Lower leg skin (tissue), 4 donors: ENCODE results near the gene SULT1E1. TPM values are rescaled to one million over a fixed set of nuclear protein-coding genes. Genes with fewer than 3 reads are reported as not detected.

Experiments
- DNase-seq, 2 donors: peaks; one replicate each; pipeline ENCODE4 v3.0.0-alpha.2; 2019; ENCODE audit warnings: low spot score in 2 of 2
- H3K4me3 ChIP-seq: fragments of 200-600 bp; sonication (generic); 2 replicates; pipeline ENCODE4 v1.5.1; 2017; ENCODE audit warnings: mild to moderate bottlenecking, low read depth; ENCODE audit not compliant: poor library complexity, severe bottlenecking
- POLR2A ChIP-seq, 2 donors: fragments of 450-650 bp; IDR thresholded peaks; one replicate each; pipeline ENCODE4 v1.6.1; 2016 to 2017; ENCODE audit warnings: antibody characterized with exemption in 2 of 2, mild to moderate bottlenecking in 1 of 2, moderate library complexity in 1 of 2
- WGBS, 2 donors: methylation state at CpG; one replicate each; pipeline ENCODE4 v1.1.5; 2018; 5-methylcytosine and 5-hydroxymethylcytosine counted together
- intact Hi-C: fragments of 100-400 bp; cut with DNase I; formaldehyde crosslinking; loops from one replicate; pipeline ENCODE4 v1.15.0; 2023; ENCODE audit warnings: low total_unique reads
- total RNA-seq, 4 donors: library from RNA; depleted of rRNA; stranded (reverse); fragments of >200 nt; gene quantifications; one replicate each; pipeline ENCODE4 v1.1.0, GENCODE V29; 2016
- TF ChIP-seq, protein P1 (sequence below), 3 donors: fragments of 450-650 bp; IDR thresholded peaks; one replicate each; pipeline ENCODE4 v1.5.1; 2016; ENCODE audit warnings: antibody characterized with exemption in 3 of 3, mild to moderate bottlenecking in 3 of 3, moderate library complexity in 2 of 3

The SULT1E1 gene
- total RNA-seq, 4 donors from 2014 or later = 15.7 to 45.2 (median 34.3) TPM

DNA sequence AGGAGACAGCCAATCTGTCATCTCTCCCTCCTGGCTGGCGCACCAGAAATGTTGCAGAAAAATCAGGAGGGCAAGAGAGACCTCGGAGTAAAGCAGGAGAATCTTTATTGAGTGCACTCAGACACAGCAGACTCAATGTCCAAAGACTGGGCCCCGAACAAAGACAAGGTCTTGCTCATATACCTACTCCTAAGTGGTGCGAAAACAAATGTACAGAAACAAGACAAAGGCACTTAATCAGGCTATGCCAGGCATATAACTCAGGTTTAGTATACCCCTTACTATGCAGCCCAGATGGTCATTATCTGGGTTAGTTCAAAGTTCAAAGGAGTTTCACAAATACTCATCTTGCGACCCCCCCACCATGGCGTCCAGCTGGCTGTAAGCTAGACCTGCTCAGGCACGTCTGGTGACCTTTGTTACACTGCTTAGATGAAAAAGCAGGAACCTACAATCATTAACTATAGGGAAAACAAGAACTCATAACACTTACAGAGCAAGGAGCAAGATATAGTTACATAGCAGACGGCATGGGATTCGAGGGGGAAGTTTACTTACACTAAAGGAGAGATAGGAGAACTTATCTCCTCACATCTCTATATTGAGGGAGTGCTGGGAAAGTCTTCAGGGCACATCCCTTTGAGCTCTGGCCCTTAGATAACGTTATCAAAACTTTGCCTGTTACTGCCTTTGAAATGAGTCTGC is 27.5 kb downstream of the SULT1E1 start:
- 71 to 72% methylated on average over 10 of the region's 10 CpGs for WGBS, 2 donors
- H3K4me3 ChIP-seq = no peak overlapping the region
- intact Hi-C loops = no loop called here
- no peak for DNase-seq
- no peak for TF ChIP-seq POLR2A (IDR thresholded peaks at IDR 0.05)
- TF ChIP-seq, protein P1, sequence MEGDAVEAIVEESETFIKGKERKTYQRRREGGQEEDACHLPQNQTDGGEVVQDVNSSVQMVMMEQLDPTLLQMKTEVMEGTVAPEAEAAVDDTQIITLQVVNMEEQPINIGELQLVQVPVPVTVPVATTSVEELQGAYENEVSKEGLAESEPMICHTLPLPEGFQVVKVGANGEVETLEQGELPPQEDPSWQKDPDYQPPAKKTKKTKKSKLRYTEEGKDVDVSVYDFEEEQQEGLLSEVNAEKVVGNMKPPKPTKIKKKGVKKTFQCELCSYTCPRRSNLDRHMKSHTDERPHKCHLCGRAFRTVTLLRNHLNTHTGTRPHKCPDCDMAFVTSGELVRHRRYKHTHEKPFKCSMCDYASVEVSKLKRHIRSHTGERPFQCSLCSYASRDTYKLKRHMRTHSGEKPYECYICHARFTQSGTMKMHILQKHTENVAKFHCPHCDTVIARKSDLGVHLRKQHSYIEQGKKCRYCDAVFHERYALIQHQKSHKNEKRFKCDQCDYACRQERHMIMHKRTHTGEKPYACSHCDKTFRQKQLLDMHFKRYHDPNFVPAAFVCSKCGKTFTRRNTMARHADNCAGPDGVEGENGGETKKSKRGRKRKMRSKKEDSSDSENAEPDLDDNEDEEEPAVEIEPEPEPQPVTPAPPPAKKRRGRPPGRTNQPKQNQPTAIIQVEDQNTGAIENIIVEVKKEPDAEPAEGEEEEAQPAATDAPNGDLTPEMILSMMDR (IDR thresholded peaks at IDR 0.05) = peak in 1 of 3 donors; percentile 51

DNA sequence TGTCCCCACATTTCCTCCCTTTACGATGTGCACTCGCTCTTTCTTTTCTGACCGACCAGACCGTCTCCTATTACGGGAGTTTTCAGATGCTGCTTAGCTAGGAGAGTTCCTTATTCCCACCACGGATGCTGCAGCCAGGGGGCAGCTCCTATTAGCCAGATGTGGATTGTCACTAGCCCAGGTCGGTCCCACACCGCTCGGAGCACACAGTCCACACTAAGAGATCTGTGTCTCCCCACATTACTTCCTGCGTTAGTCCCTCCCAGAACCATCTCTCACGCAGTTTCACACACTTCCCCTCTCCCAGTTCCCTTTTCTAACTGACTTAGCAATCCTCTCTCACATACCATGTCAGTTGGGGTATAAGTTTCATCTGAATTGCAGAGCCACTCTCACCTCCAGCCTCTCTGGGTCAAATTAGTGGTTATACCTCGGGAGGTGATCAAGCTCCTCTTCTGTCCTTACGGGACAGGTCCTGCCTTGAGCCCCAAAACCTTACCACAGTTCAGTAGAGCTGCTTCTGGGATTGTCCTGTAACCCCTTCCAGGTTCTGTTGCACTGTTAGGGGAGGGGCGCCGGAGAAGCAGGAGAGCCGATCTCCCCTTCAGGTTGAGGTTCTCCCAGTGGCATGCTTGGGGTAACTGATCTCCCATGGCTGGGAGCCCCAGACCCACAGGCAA is 28.2 kb downstream of the SULT1E1 start:
- intact Hi-C loops = no loop called here
- no peak overlapping the region for H3K4me3 ChIP-seq
- no peak for DNase-seq
- WGBS, 2 donors = 78 to 87% methylated on average over 16 of the region's 16 CpGs
- TF ChIP-seq, protein P1 (IDR thresholded peaks at IDR 0.05) = no peak
- no peak for TF ChIP-seq POLR2A (IDR thresholded peaks at IDR 0.05)

DNA sequence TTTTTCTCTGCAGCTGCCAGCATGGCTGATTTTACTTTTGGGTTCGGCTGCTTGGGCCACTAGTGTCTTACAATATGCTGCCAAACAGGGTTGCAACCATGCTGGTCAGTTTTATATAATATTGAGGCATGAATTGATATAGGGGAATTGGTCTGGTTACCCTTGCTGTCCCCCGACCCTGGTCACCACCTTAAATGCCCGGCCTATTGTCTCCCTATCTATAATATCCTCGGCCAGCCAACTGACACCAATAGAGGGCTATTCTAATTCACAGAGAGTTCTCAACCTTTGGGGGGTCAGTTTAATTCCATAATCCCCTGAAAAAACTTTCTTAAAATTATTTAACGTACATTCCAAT is 28.7 kb downstream of the SULT1E1 start:
- WGBS, 2 donors = 74 to 81% methylated on average over 5 of the region's 5 CpGs
- no peak overlapping the region for H3K4me3 ChIP-seq
- intact Hi-C loops = no loop called here
- no peak for TF ChIP-seq POLR2A (IDR thresholded peaks at IDR 0.05)
- TF ChIP-seq, protein P1 (IDR thresholded peaks at IDR 0.05) = no peak
- no peak for DNase-seq

DNA sequence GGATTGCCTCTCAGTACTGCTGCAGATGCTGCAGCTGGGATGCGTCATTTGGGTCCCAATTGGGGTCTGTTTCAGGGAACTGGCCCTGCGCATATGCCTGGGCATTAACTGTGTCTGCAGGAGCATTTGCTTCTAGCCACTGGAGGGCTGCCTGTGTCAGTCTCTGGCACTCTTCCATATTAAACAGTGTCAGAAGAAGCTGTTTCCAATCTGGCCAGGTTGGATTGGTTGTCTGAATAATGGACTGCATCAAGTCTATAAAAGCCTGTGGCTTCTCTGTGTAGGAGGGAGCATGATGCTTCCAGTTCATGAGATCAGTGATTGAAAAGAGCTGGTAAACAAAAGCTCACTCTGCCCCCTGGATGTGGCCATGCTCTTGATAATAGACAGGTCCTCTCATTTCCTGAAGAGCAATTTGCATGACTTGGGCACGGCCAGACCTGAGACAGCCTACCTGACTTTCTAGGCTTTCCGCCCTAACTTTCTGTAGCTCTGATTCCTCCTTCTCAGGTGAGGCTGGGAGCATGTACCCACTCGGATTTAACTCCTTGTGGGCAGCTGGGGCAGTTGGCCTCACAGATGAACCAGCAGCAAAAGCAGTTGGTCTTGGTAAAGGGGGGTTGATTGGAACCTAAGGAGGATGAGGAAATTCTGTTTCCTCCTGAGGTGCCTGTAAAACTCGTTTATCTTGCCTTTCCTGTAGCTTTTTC is 29.2 kb downstream of the SULT1E1 start:
- DNase-seq = no peak
- 50 to 55% methylated on average over 6 of the region's 6 CpGs for WGBS, 2 donors
- intact Hi-C loops = no loop called here
- TF ChIP-seq, protein P1 (IDR thresholded peaks at IDR 0.05) = no peak
- TF ChIP-seq POLR2A (IDR thresholded peaks at IDR 0.05) = no peak
- no peak overlapping the region for H3K4me3 ChIP-seq

DNA sequence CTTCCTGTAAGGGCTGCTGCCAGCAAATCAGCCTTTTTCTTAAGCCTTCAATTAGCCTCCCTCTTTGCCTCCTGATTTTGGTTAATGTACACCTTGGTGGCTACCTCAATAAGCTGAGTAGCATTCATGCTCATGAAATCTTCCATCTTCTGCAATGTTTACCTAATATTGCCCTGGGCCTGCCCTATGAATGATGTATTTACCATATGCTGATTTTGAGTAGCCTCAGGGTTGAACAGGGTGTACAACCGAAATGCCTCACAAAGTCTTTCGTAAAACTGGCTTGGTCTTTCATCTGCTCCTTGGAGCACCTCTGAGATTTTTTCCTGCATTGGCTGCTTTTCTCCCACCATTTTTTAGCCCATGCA is 29.8 kb downstream of the SULT1E1 start:
- no peak for DNase-seq
- 61 to 66% methylated on average over 2 of the region's 2 CpGs for WGBS, 2 donors
- intact Hi-C loops = no loop called here
- TF ChIP-seq, protein P1 (IDR thresholded peaks at IDR 0.05) = no peak
- TF ChIP-seq POLR2A (IDR thresholded peaks at IDR 0.05) = no peak
- no peak overlapping the region for H3K4me3 ChIP-seq
